Activated CD4-positive, alpha-beta T cell treated with anti-CD3 and anti-CD28 coated beads, Interleukin-2, amount 10 ng/mL, durations not matched to agents 7 days and 5 days (primary cell): ENCODE data around the gene RABEP2. TPM values are rescaled to one million over a fixed set of nuclear protein-coding genes. Genes with fewer than 3 reads are reported as not detected.
"Not testable (repeated sequence)": the region's sequence is repeated elsewhere in the genome, so short reads cannot be mapped to it uniquely, and the experiment has no call there.

Experiments
- CTCF ChIA-PET: fragments of 350-600 bp; sonication (Branson Sonifier 250); formaldehyde crosslinking; loops from one replicate; lab custom pipeline; 2021; ENCODE audit warnings: antibody characterized with exemption; lab: Charles Lee
- POLR2A ChIA-PET: fragments of 350-600 bp; sonication (Branson Sonifier 250); formaldehyde crosslinking; loops from one replicate; lab custom pipeline; 2021; ENCODE audit warnings: antibody characterized with exemption; lab: Charles Lee
- DNase-seq: peaks from one replicate; pipeline ENCODE4 v3.0.0-alpha.2; 2020
- H3K27ac Mint-ChIP-seq: one replicate; pipeline ENCODE4 v1.8.0; 2021; ENCODE audit warnings: mild to moderate bottlenecking, moderate library complexity, mixed read lengths
- H3K27me3 Mint-ChIP-seq: one replicate; pipeline ENCODE4 v1.8.0; 2021; ENCODE audit warnings: mixed read lengths
- H3K36me3 Mint-ChIP-seq: one replicate; pipeline ENCODE4 v1.8.0; 2021; ENCODE audit warnings: low read depth, mixed read lengths
- H3K4me1 Mint-ChIP-seq: one replicate; pipeline ENCODE4 v1.8.0; 2021; ENCODE audit warnings: mixed read lengths
- H3K4me3 Mint-ChIP-seq: one replicate; pipeline ENCODE4 v1.8.0; 2021; ENCODE audit warnings: mild to moderate bottlenecking, moderate library complexity, mixed read lengths
- H3K9me3 Mint-ChIP-seq: one replicate; pipeline ENCODE4 v1.8.0; 2021; ENCODE audit warnings: mixed read lengths
- total RNA-seq, 2 experiments: library from RNA; stranded (reverse); gene quantifications; one replicate each; pipeline ENCODE4 v1.2.3, GENCODE V29; 2021

RABEP2 gene
- total RNA-seq, 2 experiments from 2014 or later = 16.8 to 21.1 TPM

DNA sequence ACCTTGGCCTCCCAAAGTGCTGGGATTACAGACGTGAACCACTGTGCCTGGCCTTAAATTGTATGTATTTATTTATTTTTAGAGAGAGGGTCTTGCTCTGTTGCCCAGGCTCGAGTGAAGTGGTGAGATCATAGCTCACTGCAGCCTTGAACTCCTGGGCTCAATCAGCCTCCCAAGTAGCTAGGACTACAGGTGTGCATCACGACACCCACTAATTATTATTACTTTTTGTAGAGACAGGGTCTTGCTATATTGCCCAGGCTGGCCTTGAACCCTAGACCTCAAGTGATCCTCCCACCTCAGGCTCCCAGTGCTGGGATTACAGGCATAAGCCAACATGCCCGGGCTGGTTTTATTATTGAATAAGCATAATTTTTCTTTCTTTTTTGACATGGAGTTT is 21.6 kb upstream of the RABEP2 start:
- peaks cover 3% of the 10 kb centered on the region for H3K27me3 Mint-ChIP-seq
- POLR2A ChIA-PET = no interaction called here
- CTCF ChIA-PET = interaction anchor here (1.0 to 3.8 kb wide), 3 partner anchors 11 to 37 kb away, joined by 3 to 30 read pairs (median 4); partner anchors contain the start of gene CD19
- no peak overlapping the region for H3K27ac Mint-ChIP-seq
- no peak overlapping the region for H3K4me3 Mint-ChIP-seq
- DNase-seq = no peak
- H3K9me3 Mint-ChIP-seq = no peaks in the 10 kb centered on the region
- peaks cover 36% of the 10 kb centered on the region for H3K4me1 Mint-ChIP-seq
- peaks cover 3% of the 10 kb centered on the region for H3K36me3 Mint-ChIP-seq

GRCh38 chr16:28943281-28943680 is 18.2 kb upstream of the RABEP2 start:
- Mint-ChIP-seq H3K9me3 (no peaks in the 10 kb centered on the region), H3K27ac (no peak overlapping the region), H3K36me3 (no peaks in the 10 kb centered on the region), H3K4me1 (peaks cover 25% of the 10 kb centered on the region), H3K27me3 (peaks cover 3% of the 10 kb centered on the region), H3K4me3 (no peak overlapping the region)
- ChIA-PET CTCF (interaction anchor here (1.5 to 3.8 kb wide), 4 partner anchors 11 to 105 kb away, joined by 3 to 30 read pairs (median 14); partner anchors contain the start of gene CD19), POLR2A (no interaction called here)
- DNase-seq = no peak

GRCh38 chr16:28939825-28940224 is 14.8 kb upstream of the RABEP2 start:
- not testable (repeated sequence) for H3K27me3 Mint-ChIP-seq, DNase-seq, H3K9me3 Mint-ChIP-seq, H3K36me3 Mint-ChIP-seq, H3K4me3 Mint-ChIP-seq, H3K27ac Mint-ChIP-seq
- CTCF ChIA-PET = interaction anchor here (1.4 to 4.9 kb wide), 3 partner anchors 10 to 77 kb away, joined by 3 to 22 read pairs (median 4); partner anchors contain the start of genes NFATC2IP and SH2B1
- H3K4me1 Mint-ChIP-seq = peaks cover 29% of the 10 kb centered on the region
- POLR2A ChIA-PET = interaction anchor here (0.6 kb wide), 1 partner anchor 641 kb away, joined by 4 read pairs; no protein-coding TSS in a partner anchor

DNA sequence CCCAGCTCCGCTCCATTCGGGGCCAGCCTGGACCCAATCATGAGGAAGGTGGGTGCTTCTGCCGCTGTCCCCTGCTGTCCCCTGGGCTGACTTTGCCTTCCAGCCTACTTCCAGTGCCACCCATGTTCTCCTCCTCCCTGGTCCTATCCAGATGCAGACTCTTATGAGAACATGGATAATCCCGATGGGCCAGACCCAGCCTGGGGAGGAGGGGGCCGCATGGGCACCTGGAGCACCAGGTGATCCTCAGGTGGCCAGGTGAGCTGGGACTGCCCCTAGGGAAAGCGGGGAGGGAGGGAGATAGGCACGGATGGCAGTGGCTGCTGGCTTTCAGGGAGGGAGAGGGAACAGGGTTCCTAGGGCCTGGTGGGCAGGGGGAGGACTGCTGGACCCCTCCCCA is 13.7 kb upstream of the RABEP2 start:
- H3K4me1 Mint-ChIP-seq = peaks cover 27% of the 10 kb centered on the region
- no peaks in the 10 kb centered on the region for H3K27me3 Mint-ChIP-seq
- POLR2A ChIA-PET = no interaction called here
- H3K4me3 Mint-ChIP-seq = no peak overlapping the region
- no peak overlapping the region for H3K27ac Mint-ChIP-seq
- CTCF ChIA-PET = interaction anchor here (1.4 to 4.9 kb wide), 2 partner anchors 11 to 15 kb away, joined by 3 to 22 read pairs; partner anchors contain the start of gene NFATC2IP
- H3K36me3 Mint-ChIP-seq = no peaks in the 10 kb centered on the region
- no peak for DNase-seq
- no peaks in the 10 kb centered on the region for H3K9me3 Mint-ChIP-seq

- no peak overlapping the region for H3K4me3 Mint-ChIP-seq
- ChIA-PET POLR2A (no interaction called here), CTCF (interaction anchor here (1.2 to 4.9 kb wide), 3 partner anchors 8 to 92 kb away, joined by 3 to 22 read pairs (median 22); partner anchors contain the start of genes NFATC2IP and TUFM)
- no peak overlapping the region for H3K27ac Mint-ChIP-seq
- DNase-seq = no peak
- H3K27me3 Mint-ChIP-seq = no peaks in the 10 kb centered on the region
- peaks cover 24% of the 10 kb centered on the region for H3K4me1 Mint-ChIP-seq
- no peaks in the 10 kb centered on the region for H3K9me3 Mint-ChIP-seq
- no peaks in the 10 kb centered on the region for H3K36me3 Mint-ChIP-seq
These were observed 12.3 kb upstream of the RABEP2 start for GRCh38 chr16:28937222-28937876.

GRCh38 chr16:28936784-28937155 is 11.7 kb upstream of the RABEP2 start:
- Mint-ChIP-seq H3K27ac (peak overlapping the region; percentile 48), H3K4me3 (peak overlapping the region; percentile 60), H3K27me3 (no peaks in the 10 kb centered on the region), H3K36me3 (no peaks in the 10 kb centered on the region), H3K9me3 (no peaks in the 10 kb centered on the region), H3K4me1 (peaks cover 24% of the 10 kb centered on the region)
- DNase-seq = no peak
- CTCF ChIA-PET = interaction anchor here (0.6 to 4.9 kb wide), 9 partner anchors 8 to 91 kb away, joined by 3 to 22 read pairs (median 4); partner anchors contain the start of genes NFATC2IP and TUFM
- POLR2A ChIA-PET = no interaction called here

DNA sequence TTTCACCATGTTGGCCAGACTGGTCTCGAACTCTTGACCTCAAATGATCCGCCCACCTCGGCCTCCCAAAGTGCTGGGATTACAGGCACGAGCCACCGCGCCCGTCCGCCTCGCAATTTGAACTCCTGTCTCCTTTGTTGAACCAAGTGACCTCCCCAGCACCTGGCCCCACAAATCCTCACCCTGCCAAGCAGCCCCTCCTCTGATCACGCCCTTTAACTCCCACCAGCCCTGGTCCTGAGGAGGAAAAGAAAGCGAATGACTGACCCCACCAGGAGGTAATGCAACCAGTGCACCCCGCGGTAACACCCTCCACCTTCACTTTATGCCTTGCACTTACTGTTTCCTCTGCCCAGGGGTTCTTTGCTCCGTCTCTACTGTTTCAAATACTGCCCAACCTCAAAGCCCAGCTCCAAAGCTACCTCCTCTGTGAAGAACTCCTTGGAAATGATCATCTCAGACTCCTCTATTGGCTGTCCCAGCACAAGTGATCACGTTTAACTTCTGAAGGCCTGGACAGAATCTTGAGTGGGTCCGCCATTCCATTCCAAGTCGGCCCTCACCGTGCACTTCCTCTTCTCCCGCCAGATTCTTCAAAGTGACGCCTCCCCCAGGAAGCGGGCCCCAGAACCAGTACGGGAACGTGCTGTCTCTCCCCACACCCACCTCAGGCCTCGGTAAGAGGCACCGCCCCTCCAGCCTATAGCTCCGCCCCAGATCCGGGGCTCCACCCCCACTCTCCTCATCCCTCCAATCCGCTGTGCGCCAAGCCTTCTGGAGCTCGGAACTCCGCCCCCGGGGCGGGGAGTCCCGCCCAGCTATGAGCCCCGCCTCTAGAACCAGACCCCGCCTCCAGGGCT is 11.1 kb upstream of the RABEP2 start:
- ChIA-PET CTCF (interaction anchor here (0.6 to 4.9 kb wide), 9 partner anchors 9 to 90 kb away, joined by 3 to 22 read pairs (median 4); partner anchors contain the start of genes NFATC2IP and TUFM), POLR2A (no interaction called here)
- peak overlapping the region; percentile 48 for H3K27ac Mint-ChIP-seq
- H3K4me3 Mint-ChIP-seq = peak overlapping the region; percentile 60
- no peaks in the 10 kb centered on the region for H3K9me3 Mint-ChIP-seq
- no peaks in the 10 kb centered on the region for H3K27me3 Mint-ChIP-seq
- peak; percentile 86 for DNase-seq
- H3K36me3 Mint-ChIP-seq = no peaks in the 10 kb centered on the region
- H3K4me1 Mint-ChIP-seq = peaks cover 25% of the 10 kb centered on the region

GRCh38 chr16:28935346-28935745 is 10.3 kb upstream of the RABEP2 start:
- H3K4me3 Mint-ChIP-seq = no peak overlapping the region
- no peak overlapping the region for H3K27ac Mint-ChIP-seq
- no peaks in the 10 kb centered on the region for H3K9me3 Mint-ChIP-seq
- POLR2A ChIA-PET = no interaction called here
- H3K36me3 Mint-ChIP-seq = no peaks in the 10 kb centered on the region
- no peak for DNase-seq
- H3K27me3 Mint-ChIP-seq = no peaks in the 10 kb centered on the region
- CTCF ChIA-PET = interaction anchor here (1.3 to 2.9 kb wide), 2 partner anchors 10 to 12 kb away, joined by 4 to 22 read pairs; no protein-coding TSS in a partner anchor
- peaks cover 33% of the 10 kb centered on the region for H3K4me1 Mint-ChIP-seq

DNA sequence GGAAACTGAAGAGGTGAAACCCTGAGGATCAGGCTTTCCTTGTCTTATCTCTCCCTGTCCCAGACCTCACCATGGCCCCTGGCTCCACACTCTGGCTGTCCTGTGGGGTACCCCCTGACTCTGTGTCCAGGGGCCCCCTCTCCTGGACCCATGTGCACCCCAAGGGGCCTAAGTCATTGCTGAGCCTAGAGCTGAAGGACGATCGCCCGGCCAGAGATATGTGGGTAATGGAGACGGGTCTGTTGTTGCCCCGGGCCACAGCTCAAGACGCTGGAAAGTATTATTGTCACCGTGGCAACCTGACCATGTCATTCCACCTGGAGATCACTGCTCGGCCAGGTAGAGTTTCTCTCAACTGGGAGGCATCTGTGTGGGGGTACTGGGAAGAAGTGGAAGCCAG is 8.1 kb upstream of the RABEP2 start:
- ChIA-PET POLR2A (interaction anchor here (0.7 kb wide), 1 partner anchor 58 kb away, joined by 4 read pairs; no protein-coding TSS in a partner anchor), CTCF (interaction anchor here (1.1 to 3.6 kb wide), 3 partner anchors 11 to 15 kb away, joined by 3 to 30 read pairs (median 4); no protein-coding TSS in a partner anchor)
- Mint-ChIP-seq H3K27me3 (no peaks in the 10 kb centered on the region), H3K36me3 (no peaks in the 10 kb centered on the region), H3K4me1 (peaks cover 34% of the 10 kb centered on the region), H3K27ac (no peak overlapping the region), H3K4me3 (no peak overlapping the region), H3K9me3 (no peaks in the 10 kb centered on the region)
- no peak for DNase-seq

- H3K36me3 Mint-ChIP-seq = no peaks in the 10 kb centered on the region
- DNase-seq = no peak
- H3K4me3 Mint-ChIP-seq = no peak overlapping the region
- POLR2A ChIA-PET = interaction anchor here (0.7 kb wide), 1 partner anchor 58 kb away, joined by 4 read pairs; no protein-coding TSS in a partner anchor
- CTCF ChIA-PET = interaction anchor here (1.1 to 3.6 kb wide), 3 partner anchors 10 to 14 kb away, joined by 3 to 30 read pairs (median 4); no protein-coding TSS in a partner anchor
- no peak overlapping the region for H3K27ac Mint-ChIP-seq
- H3K9me3 Mint-ChIP-seq = no peaks in the 10 kb centered on the region
- no peaks in the 10 kb centered on the region for H3K27me3 Mint-ChIP-seq
- H3K4me1 Mint-ChIP-seq = peaks cover 37% of the 10 kb centered on the region
These were observed 7.5 kb upstream of the RABEP2 start for GRCh38 chr16:28932339-28933141.

GRCh38 chr16:28931801-28932225 is 6.8 kb upstream of the RABEP2 start, which contains the start of gene CD19:
Gene CD19, plus strand, starts transcription at chr16:28931971. Its CDS starts 30 bp downstream, at chr16:28932001.
- Mint-ChIP-seq H3K9me3 (no peaks in the 10 kb centered on the region), H3K4me3 (no peak within 1 kb of the TSS), H3K27me3 (no peaks in the 10 kb centered on the region), H3K36me3 (no peaks in the 10 kb centered on the region), H3K27ac (peak within 1 kb of the TSS; percentile 73), H3K4me1 (peaks cover 34% of the 10 kb centered on the region)
- POLR2A ChIA-PET = no interaction called here
- CTCF ChIA-PET = interaction anchor here (1.5 to 3.6 kb wide), 2 partner anchors 13 to 14 kb away, joined by 4 to 30 read pairs; no protein-coding TSS in a partner anchor
- DNase-seq = no peak
